ENCODE data around the gene WDFY4. TPM values are rescaled to one million over a fixed set of nuclear protein-coding genes. Genes with fewer than 3 reads are reported as not detected.

Gene WDFY4
- total and polyA plus RNA-seq, 2 of the 13 experiments (the other 11 are each of a cell fraction or from before 2014, with no cell fraction given), result not detected

- no peaks in the 10 kb centered on the region for H3K79me2 ChIP-seq (ENCODE audit: insufficient read depth, low read length)
- POLR2A ChIA-PET, result no interaction called here
- H3K9ac ChIP-seq (ENCODE audit: insufficient read depth, low read depth, low read length), result no peak overlapping the region
- H3K4me1 ChIP-seq (ENCODE audit: insufficient read depth, low read length), result no peaks in the 10 kb centered on the region
- CTCF ChIA-PET (ENCODE audit: low intra/inter-chr PET ratio, low total read pairs), result no interaction called here
- in situ Hi-C loops (cut with HindIII; ENCODE audit: extremely low pct_ligation_motif_present, low pct_unique_long_range_greater_than_20kb) (no loop called here), intact Hi-C loops (cut with micrococcal nuclease; ENCODE audit: unreplicated experiment) (no loop called here)
- no peak overlapping the region for H2AFZ ChIP-seq (ENCODE audit: low read length)
- H3K4me3 ChIP-seq (replicated peaks in 1 of 3; ENCODE audit: insufficient read depth in 1 of 3, low read depth in 2 of 3, low read length in 3 of 3), result no peak overlapping the region
- FAIRE-seq (no peak), ATAC-seq (no peak), DNase-seq (ENCODE audit: low spot score) (no peak)
- TF ChIP-seq, protein P1, sequence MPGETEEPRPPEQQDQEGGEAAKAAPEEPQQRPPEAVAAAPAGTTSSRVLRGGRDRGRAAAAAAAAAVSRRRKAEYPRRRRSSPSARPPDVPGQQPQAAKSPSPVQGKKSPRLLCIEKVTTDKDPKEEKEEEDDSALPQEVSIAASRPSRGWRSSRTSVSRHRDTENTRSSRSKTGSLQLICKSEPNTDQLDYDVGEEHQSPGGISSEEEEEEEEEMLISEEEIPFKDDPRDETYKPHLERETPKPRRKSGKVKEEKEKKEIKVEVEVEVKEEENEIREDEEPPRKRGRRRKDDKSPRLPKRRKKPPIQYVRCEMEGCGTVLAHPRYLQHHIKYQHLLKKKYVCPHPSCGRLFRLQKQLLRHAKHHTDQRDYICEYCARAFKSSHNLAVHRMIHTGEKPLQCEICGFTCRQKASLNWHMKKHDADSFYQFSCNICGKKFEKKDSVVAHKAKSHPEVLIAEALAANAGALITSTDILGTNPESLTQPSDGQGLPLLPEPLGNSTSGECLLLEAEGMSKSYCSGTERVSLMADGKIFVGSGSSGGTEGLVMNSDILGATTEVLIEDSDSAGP (CRISPR knock-in tag; IDR thresholded peaks at IDR 0.05; ENCODE audit: borderline replicate concordance), result no peak
- TF ChIP-seq RARG (CRISPR knock-in tag; IDR thresholded peaks at IDR 0.05; ENCODE audit: low read depth), result no peak
- TF ChIP-seq ZNF609 (CRISPR knock-in tag; IDR thresholded peaks at IDR 0.05; ENCODE audit: borderline replicate concordance), result no peak
- no peaks in the 10 kb centered on the region for H4K20me1 ChIP-seq (ENCODE audit: insufficient read depth, low read length)
- peaks cover 0 to 9% of the 10 kb centered on the region in 2 experiments; a peak in 1 of 5 replicates for H3K27me3 ChIP-seq (ENCODE audit: control insufficient read depth in 1 of 2, insufficient read depth in 2 of 2, low read length in 2 of 2)
- no peak overlapping the region for H3K27ac ChIP-seq (ENCODE audit: extremely low read length, insufficient read depth, low read length)
- H3K36me3 ChIP-seq (replicated peaks in 1 of 2; ENCODE audit: control insufficient read depth in 1 of 2, insufficient read depth in 2 of 2, low read length in 2 of 2), result no peaks in the 10 kb centered on the region
- no peaks in the 10 kb centered on the region for H3K9me3 ChIP-seq (ENCODE audit: low read length)
- WGBS (ENCODE audit: low lambda C conversion rate), result 2% methylated on average over 2 of the region's 2 CpGs
- no peak overlapping the region for H3K4me2 ChIP-seq (ENCODE audit: low read depth, low read length)
- BruUV-seq (replicated peaks), result no TSS peak
Observed at GRCh38 chr10:48903151-48903550, 218.5 kb downstream of the WDFY4 start.

All from HepG2 (cell line).